ENCODE data around the gene ENTHD1. TPM values are rescaled to one million over a fixed set of nuclear protein-coding genes. Genes with fewer than 3 reads are reported as not detected.

The ENTHD1 gene
- total and polyA plus RNA-seq, 9 of the 15 experiments (the other 6 are each of a cell fraction or from before 2014, with no cell fraction given), result 0.13 to 0.98 (median 0.35) TPM

DNA sequence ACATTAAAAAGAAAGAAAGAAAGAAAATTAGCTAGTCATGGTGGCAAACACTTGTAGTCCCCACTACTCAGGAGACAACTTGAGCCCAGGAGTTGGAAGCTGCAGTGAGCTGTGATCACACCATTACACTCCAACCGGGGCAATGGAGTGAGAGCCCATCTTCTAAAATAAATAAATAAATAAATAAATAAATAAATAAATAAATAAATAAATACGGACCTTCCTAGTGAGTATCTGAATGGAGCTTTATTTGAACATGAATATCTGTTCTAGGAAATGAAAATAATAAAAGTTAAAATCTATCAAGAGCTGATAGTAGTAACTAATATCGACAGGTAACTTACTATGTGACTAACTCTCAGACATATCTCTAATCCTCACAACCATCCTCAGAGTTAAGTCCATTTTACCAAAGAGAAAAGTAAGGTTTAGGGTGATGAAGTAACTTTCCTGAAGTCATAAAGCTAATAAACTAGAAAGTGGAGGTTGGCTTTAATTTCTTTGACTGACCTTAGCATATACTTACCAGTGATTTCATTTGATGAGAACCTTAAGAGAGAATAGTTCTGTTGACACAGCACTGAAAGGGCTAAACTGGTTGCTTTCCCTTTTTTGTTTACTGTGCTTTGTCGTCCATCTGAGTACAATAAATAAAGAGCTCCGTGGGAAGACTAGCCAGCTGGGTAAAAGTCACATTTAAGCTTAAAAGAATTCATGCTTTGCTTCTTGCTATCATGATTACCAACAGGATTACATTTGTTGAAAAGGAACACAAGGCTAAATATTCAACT, 22.4 kb downstream of the ENTHD1 start:
- Histone ChIP-seq H4K20me1 (replicated peaks; ENCODE audit: control insufficient read depth, insufficient read depth, low read length) (no peaks in the 10 kb centered on the region), H3K27me3 (ENCODE audit: control insufficient read depth in 2 of 2, insufficient read depth in 2 of 2, low read length in 2 of 2) (no peaks in the 10 kb centered on the region), H3K79me2 (ENCODE audit: control insufficient read depth, insufficient read depth, low read length) (no peaks in the 10 kb centered on the region; the same call in 2 of the 3 replicates), H3K9ac (ENCODE audit: insufficient read depth in 1 of 2, low read depth in 2 of 2, low read length in 2 of 2) (no peak overlapping the region), H3K9me3 (replicated peaks; ENCODE audit: control insufficient read depth, insufficient read depth, low read depth, low read length) (no peaks in the 10 kb centered on the region), H2AFZ (ENCODE audit: low read depth, low read length) (peak overlapping the region; percentile 48), H3K4me1 (replicated peaks in 1 of 2; ENCODE audit: control insufficient read depth in 2 of 2, insufficient read depth in 2 of 2, low read length in 2 of 2) (no peaks in the 10 kb centered on the region; a peak in 3 of 5 replicates), H3K4me3 (no peak overlapping the region), H3K4me2 (ENCODE audit: insufficient read depth, low read length) (no peak overlapping the region), H3K36me3 (ENCODE audit: control insufficient read depth, insufficient read depth, low read length) (no peaks in the 10 kb centered on the region), H3K9me1 (ENCODE audit: control insufficient read depth, insufficient read depth, low read length) (no peaks in the 10 kb centered on the region), H3K27ac (ENCODE audit: extremely low read depth, low read depth, low read length) (no peak overlapping the region; the same call in 2 of the 3 replicates)
- intact Hi-C loops (cut with micrococcal nuclease) (no loop called here), in situ Hi-C loops (cut with MboI) (no loop called here)
- no peak for FAIRE-seq
- CTCF ChIA-PET (ENCODE audit: low intra/inter-chr PET ratio), result no interaction called here
- 37% methylated on average over 5 of the region's 5 CpGs for WGBS (ENCODE audit: insufficient coverage, low coverage, missing lambda C conversion rate)
- ATAC-seq, result no peak
- POLR2A ChIA-PET, result interaction anchor here (0.6 kb wide), 1 partner anchor 267 kb away, joined by 3 read pairs; no protein-coding TSS in a partner anchor
- DNase-seq (ENCODE audit: extremely low read depth in 1 of 4, low spot score in 3 of 4), result no peak
- no TSS peak for BruUV-seq (replicated peaks)
- TF ChIP-seq FOXJ2 (tag; IDR thresholded peaks at IDR 0.05), result no peak
- TF ChIP-seq RFX7 (CRISPR knock-in tag; IDR thresholded peaks at IDR 0.05), result no peak
- TF ChIP-seq ZSCAN32 (CRISPR knock-in tag; IDR thresholded peaks at IDR 0.05), result no peak
- no peak for TF ChIP-seq SUPT5H (IDR thresholded peaks at IDR 0.05)
- no peak for TF ChIP-seq THAP12 (CRISPR knock-in tag; IDR thresholded peaks at IDR 0.05)
- TF ChIP-seq SAP30 (IDR thresholded peaks at IDR 0.05; ENCODE audit: borderline replicate concordance, insufficient read depth, low read depth, low read length, poor library complexity, severe bottlenecking), result no peak
- TF ChIP-seq ARID3A (IDR thresholded peaks at IDR 0.05; ENCODE audit: borderline replicate concordance, low read depth, low read length), result no peak
- no peak for TF ChIP-seq ZNF780A (CRISPR knock-in tag; IDR thresholded peaks at IDR 0.05)
- TF ChIP-seq BCL6 (CRISPR knock-in tag; IDR thresholded peaks at IDR 0.05), result no peak
- TF ChIP-seq MXI1 (IDR thresholded peaks at IDR 0.05; ENCODE audit: low read depth, low read length), result no peak
- TF ChIP-seq TRIM24 (IDR thresholded peaks at IDR 0.05), result no peak
- TF ChIP-seq ZNF586 (CRISPR knock-in tag; conservative IDR thresholded peaks at IDR 0.05), result no peak
- TF ChIP-seq AFF1 (IDR thresholded peaks at IDR 0.05; ENCODE audit: low read depth in 1 of 2, partially characterized antibody in 2 of 2), result no peak
- no peak for TF ChIP-seq TAF15 (IDR thresholded peaks at IDR 0.05; ENCODE audit: low read depth, low read length)
- TF ChIP-seq CREM (IDR thresholded peaks at IDR 0.05; ENCODE audit: low read depth), result no peak

All from K562 (cell line).